NCI-H1694 treated with DMSO at 0.1 percent for 48 hours (cell line): ENCODE measurements around the gene SLC4A11.

ENCODE experiments used
- DNase-seq: peaks from one replicate; lab custom pipeline; 2025; lab: John Stamatoyannopoulos, UW

SLC4A11 gene

DNA sequence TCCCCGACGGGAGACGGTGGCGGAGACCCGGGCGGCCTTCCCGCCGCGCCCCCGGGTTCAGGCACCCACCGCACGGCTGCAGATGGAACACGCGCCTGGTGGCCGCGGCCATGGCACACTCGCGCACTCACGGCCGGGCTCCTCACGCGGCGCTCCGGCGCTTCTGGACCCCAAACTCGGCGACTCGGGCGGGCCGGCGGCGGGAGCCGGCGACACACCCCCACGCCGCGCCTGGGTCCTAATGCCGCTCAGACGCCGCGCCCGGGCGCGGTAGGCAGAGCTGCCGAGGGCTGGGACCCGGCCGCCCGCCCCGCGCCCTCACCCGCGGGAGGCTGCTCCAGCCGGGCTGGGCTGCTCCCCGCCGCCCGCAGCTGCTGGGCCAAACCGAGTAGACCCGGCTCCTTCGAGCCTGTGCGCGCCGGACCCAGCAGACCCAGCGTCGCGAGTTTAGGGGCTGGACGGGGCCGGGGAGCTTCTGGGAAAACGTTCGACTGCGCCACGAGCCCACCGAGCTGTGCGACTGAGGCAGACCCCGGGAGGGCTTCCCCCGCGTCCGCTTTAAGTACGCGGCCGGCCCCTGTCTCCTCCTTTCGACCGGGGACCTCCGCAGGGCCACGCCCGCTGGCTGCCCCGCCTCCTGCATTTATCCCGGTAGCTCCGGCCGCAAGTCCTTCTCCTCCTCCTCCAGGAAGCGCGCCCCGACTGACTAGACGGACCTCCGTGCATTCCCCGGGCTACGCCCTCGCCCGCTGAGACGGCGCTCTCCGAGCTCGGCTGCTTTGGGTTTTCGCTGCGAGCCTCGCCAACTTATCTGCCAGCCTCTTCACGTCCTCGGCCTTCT lies at the start of gene SLC4A11:
Gene SLC4A11, minus strand, starts transcription at position 165 of the 841 bp plus-strand sequence. Its CDS starts 53 bp downstream, at position 112.
- DNase-seq, result no peak

DNA sequence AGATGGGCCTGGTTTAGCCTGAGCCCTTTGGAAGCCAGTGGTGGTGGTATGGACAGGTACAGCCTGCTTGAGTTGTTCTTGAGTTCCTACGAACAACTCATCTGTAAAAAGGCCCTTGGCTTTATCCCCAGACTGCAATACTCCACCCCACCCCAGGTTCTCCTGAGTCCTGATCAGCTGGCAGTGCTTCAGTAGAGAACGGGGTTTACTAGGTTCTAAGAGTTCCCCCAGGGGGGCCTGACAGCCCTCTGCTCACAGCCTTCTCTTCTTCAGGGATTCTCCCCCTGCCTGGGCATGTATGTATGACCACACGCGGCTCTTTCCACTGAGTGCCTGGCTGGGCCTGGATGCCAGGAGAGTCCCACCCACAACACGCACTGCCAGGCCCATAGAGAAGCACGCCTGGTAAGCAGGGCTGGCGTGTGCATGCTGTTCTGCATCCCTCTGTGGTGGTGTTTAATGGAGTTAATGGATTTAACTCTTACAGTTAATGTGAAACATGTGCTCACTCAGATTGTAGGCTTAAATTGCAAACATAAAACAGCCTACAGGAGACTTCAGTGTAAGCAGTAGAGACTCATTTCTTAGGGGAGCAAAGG lies 44.3 kb upstream of the SLC4A11 start:
- DNase-seq, result no peak

DNA sequence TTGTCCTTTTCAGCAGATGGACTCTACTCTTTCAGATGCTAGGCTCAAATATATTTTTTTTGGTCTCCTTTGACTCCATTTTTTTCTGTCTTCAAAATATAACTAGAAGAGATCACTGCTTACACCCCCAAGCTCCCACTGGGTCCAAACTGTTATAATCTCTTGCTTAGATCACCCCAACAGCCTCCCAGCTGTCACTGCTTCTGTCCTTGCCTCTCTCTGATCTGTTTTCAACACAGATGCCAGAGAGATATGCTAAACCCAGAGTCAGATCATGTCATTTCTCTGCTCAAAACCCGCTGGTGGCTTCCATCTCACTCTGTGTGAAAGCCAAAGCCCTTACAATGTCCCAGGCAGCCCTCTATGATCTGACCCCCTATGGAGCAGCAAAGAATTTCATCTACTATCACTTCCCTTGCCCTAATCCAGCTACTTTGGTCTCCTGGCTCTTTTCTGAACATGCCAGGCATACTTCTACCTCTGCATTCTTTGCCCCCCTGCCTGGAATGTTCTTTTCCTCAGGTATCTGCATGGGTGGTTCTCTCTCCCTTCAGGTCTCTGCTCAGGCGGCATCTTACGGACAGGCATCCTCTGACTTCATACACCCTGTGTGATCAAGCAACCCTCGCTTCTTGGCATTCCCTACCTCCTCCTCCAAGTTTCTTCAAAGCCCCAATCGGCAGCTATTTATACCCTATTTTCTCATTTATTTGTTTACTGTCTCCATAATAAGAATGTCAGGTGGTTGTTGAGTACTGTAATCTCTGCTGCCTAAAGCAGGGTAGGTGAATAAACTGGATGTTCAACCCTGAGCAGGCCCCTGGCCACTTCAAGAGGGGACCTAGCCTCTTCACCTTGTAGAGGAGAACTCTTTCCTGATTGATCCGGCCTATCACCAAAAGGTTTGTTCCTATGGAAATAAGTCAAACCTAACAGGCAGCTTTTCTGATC lies 43.6 kb upstream of the SLC4A11 start:
- no peak for DNase-seq

DNA sequence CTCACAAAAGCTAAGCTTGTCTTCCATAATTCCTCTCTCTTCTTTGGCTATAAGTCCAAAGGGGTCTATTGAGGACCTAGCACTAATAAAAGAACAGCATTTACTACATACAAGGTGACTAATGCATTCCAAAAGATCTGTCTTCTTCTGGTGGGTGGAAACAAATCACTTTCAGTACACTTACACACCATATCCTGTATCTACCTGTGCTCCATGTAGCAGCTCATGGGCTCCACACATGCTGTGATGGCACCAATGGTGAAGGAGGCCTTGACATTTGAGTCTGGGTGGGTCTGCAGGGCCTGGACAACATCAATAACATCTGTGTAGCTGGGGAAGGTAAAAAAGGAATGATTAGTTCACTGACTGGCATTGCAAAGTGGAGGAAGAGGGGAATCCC lies 42.4 kb upstream of the SLC4A11 start:
- DNase-seq, result no peak

DNA sequence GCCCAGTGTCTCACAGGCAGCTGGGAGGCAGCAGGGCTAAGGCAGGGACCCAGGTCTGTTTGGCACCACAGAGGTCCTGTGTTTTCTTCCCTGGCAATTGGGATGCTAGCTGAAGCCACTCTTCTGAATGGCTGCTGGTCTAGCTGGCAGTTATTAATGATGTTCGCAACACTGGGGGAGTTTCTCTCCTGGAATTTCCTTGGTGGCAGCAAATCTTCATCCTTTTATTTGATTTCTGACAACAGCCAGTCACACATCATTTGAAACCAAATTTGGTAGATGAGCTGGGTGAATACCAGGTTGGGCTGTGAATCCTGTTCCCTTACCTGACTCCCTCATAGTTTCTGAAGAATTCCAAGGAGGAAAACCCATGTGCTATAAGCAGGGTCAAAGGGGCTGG lies 40.8 kb upstream of the SLC4A11 start:
- DNase-seq, result no peak

DNA sequence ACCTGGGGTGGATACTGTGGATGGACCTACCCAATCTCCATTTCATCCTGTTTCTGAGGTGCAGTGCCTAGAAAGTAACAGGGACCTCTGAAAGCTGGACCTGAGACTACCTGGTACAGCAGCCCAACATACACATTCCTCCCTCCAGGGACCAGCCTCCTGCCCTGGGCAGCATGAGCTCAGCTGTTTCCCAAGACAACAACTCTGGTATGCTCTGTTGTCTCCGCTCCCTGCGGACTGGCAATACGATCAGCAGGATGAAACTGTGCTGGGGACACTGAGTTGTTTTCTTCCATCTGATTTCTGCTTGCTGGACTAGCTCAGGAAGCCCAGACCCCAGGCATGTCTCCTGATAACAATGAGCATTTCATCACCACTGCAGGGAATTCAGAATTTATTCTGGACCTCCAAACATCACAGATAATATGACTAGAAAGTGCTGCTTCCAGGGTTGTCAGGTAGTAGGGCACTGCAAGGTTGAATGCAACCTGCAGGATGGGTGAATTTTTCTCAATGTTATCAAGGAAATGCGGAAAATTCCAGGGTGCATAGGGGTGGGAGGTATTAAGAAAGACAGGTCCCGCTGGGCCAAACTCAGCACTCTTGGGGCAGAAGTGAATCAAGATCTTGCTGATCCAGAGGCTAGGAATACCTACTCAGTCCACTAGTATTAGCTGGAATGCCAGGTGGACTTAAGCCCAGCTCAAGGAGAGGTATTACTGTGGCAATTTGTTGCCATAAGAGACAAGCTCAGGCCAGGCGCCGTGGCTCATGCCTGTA lies 38.9 kb upstream of the SLC4A11 start:
- no peak for DNase-seq

DNA sequence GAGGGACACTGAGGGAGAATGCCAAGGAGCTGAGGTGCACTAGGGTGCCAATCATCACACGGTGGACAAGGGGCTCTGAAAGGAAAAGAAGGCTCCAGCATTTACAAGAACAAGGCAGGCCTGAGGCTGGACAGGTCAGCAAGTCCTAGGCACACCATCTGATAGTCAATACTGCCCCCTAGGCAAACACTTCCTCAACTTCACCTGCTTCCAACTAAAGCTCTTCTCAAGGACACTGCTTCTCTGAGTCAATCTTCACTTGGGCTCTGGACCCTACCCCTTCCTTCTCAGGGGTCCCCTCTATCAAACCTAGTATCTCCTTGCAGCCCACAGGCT lies 37.7 kb upstream of the SLC4A11 start:
- DNase-seq, result no peak

DNA sequence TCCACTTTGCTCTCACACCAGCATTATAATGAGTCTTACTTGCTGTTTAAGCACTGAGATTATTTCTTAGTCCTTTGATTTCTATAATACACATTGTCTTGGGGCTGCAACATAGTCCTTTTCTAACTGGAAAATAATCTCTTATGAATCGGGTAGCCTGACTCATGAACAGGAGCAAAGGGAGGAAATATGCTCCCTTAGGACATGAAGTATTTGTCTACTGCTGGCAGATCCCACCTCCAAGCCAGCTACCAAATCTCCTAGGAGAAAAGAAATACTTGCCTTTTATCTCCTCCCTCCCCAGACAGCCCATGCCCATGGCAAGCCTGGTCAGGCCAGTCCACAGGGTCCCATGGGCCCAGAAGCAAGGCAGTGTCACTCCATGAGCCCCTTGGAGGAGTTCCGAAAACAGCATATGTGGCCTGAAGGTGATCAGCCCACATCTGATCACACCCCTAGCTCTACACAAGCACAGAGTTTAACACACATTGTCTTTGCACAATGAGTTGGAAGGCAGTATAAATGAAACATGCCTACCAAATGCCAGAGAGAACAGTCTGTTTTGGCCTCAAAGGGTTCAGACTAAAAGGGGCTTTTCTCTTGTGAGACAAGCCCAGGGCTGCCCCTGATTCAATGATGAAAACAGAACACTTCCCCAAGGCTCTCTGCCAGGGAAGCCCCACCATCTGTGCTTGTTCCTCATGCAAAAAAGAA lies 37.1 kb upstream of the SLC4A11 start:
- DNase-seq, result peak; percentile 90

DNA sequence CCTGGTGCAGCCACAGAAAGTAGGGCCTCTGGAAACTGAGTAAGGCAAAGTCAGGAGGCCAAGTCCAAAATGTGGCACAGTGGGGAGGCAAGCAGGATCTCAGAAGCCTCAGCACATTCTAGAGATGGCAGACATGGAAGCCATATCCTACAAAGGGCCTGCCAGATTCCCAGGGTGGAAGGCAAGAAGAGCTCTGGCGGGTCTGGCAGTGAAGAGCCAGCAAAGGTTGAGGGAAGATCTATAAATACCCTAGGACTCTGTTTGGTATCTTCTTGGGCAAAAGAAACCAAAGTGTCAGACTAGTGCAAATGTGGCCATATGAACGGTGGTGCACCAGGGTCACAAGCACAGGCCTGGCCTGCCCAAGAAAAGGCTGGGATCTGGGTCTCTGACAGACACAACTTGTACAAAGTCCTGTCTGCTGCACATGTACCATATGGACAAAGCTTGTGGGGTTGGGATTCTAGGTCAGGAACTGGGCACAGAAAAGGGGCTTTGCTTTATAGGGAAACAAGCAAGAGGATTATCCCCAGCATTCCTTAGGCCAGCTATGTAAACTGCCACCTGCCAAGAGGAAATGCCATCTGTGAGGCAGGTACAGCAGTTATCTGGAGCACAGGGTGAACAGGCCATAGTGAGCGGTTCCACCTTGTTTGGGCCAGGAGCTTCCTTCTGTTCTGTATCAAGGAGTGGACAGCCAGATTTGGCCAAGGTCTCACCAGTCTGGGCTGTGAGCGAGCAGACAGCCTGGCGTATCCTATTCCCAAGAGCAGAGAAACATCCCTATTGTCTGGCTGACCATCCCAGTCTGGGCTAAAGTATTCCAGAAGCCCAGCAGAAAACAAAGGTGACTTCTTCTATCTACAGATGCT lies 36.3 kb upstream of the SLC4A11 start:
- no peak for DNase-seq

DNA sequence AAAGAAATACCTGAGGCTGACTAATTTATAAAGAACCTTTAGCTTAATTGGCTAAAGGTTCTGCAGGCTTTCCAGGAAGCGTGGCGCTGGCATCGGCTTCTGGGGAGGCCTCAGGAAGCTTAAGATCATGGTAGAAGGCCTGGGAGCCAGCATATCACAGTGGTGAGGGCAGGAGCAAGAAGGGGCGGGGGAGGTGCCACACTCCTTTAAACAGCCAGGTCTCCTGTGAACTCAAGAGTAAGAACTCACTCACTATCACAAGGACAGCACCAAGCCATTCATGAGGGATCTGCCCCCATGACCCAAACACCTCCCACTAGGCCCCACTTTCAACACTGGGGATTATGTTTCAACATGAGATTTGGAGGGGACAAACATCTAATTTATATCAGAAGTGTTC lies 34.4 kb upstream of the SLC4A11 start:
- DNase-seq, result no peak

DNA sequence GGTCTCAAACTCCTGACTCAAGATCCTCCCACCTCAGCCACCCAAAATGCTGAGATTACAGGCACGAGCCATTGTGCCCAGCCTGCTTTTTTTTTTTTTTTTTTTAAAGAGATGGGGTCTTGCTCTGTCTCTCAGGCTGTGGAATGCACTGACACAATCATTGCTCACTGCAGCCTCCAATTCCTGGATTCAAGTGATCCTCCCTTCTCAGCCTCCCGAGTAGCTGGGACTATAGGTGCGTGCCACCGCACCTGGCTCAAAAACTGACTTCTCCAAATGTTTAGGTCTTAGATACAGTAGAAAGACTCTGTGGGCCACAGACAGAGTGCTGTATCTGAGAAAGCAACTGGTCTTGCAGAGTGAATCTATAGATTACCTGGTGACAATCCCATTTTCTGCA lies 31.1 kb upstream of the SLC4A11 start:
- DNase-seq, result no peak

DNA sequence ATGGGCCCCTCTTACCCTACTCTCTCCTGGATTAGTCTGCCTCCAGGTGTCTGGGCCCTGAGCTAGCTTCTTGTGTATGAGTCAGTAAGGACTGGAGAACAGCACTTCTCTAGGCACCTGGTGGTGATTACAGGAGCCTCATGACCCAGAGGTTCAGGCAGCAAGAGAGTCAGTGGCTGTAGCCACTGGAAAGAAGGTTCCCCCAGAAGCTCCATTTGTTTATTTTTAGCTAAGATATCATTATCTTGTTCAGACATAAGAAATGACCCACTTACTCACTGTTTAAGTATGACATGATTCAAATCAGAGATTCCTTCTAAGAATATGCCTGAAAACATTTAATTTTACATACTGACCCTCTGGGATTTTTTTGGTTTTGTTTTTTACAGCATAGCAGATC lies 23.6 kb upstream of the SLC4A11 start:
- DNase-seq, result no peak

DNA sequence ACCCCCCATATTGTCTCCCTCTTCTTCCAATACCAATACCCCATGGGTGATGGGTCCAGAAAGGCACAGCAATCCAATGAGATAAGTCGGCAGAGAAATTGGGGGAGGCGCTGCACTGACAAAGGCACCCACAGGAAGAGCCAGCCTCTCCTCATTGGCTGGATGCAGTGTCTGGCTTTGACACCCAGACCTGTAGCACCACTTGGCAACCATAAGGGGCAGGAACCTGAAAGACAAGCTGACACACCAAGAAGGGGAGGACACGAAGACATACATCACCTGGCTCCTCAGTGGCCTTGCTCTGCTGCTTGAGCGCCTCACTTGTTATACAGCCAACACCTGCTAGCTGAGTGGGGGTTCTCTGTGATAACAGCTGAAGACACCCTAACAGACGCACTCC lies 19.4 kb upstream of the SLC4A11 start:
- DNase-seq, result no peak

DNA sequence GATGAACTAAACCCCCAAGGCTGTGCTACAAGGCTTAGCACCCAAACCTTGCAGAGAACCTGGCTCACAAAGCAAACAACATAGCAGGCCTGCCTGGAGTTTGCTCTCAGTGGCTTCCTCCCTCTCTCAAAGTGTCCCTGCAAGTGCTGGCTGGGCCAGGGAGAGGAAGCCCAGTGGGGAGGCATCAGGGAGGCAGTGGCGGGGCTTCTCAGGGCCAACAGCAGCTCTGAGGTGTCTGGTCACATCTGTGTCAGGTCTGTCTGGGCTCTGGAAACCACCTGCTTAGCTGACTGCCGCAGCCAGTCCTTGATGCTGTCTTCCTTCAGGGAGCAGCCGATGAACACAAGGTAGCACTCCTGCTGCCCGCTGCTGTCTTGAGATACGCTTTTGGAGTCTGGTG lies 16.7 kb upstream of the SLC4A11 start:
- no peak for DNase-seq

DNA sequence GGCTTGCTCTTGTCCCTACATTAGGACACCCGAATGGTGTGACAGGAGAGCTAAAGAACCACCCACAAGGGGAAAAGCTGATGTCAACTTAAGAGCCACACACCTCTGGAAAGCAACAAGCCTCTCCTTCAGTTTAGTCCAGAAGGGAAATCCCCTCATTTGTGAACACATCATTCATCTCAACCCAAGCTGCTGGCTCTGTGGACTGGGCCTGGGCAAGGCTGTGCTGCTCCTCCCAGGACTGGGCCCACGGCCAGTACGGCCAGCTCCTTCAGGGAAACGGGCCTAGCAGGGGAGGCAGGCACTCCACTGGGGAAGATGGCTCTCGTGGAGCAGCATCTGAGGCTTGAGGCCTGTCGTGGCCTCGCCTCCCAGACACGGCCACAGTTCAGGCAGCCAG lies 12.8 kb upstream of the SLC4A11 start:
- DNase-seq, result no peak

DNA sequence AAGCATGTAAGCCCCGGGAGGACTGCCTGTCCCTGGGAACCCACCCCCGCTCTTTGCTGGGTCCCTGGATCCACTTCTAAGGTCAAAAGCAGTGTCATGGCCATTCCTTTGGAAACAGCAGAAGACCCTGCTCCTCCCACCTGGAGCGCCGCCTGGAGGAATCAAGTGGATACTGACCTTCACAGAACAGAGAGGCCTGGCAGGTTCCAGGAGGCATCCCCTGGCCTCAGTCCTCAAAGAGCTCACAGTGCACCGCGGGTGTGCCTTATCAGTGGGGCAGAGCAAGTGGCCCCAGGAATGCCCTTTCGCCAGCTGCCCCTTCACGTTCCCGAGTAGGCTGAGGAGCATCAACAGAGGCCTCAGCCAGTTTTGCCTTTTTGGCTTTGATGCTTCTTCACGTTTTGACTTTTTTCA lies 11.1 kb upstream of the SLC4A11 start:
- DNase-seq, result peak; percentile 8

DNA sequence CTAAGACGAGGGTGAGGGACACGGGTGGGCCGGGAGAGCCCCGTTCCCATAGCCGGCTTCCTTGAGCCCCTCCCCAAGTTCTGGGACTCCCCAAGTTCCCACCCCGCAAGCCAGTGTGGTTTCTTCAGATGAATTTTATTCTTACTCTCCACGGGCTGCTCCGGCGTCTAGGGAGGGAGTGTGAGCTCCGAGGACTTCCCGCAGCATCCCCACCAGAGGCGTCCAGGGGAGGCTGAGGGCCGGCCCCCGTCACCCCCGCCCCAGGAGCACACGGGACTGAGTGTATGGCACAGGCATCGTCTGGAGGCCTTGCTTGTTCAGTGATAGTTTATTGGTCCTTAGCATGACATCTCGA lies 10.0 kb upstream of the SLC4A11 start:
- DNase-seq, result no peak

DNA sequence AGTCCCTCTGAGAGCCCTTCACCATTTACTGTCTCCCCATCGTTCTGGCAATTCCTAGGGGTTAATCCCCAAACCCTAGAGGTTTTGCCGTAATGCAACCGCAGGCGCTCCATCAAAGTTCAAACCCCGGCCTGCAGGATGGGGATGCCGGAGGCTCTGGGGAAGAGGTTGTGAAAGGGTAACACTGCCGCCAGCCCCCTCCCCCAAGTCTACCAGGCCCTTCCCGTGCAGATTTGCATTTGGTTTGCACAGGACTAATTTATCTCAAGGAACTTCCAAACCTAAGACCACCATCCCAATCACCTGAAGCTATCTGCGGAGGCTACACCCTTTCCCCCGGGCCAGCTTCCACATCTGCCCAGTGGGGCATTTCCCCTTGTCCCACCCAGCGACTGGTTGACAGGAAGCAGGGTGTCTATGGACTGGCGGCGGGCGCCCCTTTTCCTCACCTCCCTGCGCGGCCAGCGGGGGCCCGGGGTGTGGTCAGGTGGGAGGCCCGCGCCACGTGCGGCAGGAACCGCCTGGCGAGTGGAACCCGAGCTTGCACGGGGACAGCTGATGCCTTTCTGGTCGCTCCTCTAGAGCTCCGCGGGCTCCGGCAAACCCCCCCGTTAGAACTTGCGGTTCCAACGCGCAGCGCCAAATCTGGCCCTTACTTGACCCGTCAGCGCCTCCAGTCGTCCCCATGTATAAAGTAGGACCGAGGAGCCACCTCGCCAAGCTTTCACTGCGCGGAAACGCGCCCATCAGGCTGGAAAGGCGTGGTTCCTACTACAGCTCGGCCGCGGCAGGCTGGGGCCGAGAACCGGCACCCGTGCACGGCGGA lies 9.4 kb upstream of the SLC4A11 start:
- DNase-seq, result no peak

DNA sequence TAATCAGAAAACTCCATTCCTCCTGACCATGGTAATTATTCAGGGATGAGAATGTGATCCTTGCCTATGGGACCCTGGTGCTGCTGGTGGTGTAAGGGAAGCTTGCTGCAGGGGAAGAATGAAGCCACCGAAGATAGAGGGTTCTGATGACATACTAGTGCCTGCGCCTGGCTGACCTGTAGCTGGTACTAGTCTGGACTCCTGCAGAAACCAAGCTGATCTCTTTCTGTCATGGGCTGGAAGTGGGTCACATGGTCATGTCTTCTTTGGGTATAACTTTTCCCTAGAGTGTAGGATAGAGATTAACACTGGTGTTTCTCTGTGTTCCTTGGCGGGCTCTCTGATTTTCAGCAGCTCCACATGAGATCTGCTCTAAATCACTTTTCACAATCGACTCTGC lies 8.6 kb upstream of the SLC4A11 start:
- DNase-seq, result no peak

DNA sequence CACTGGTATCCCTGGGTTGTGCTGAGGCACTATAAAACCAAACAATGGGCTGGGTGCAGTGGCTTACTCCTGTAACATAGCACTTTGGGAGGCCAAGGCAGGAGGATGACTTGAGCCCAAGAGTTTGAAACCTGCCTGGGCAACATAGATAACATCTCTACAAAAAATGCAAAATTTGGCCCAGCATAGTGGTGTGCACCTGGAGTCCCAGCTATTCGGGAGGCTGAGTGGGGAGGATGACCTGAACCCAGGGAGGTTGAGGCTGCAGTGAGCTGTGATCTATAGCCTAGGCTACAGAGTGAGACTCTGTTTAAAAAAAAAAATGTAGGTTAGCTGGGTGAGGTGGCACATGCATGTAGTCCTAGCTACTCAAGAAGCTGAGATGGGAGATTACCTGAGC lies 7.7 kb upstream of the SLC4A11 start:
- no peak for DNase-seq
